ENCODE data around the gene ZNF511. TPM values are rescaled to one million over a fixed set of nuclear protein-coding genes. Genes with fewer than 3 reads are reported as not detected.

Gene ZNF511
- total and polyA plus RNA-seq, 9 of the 15 experiments (the other 6 are each of a cell fraction or from before 2014, with no cell fraction given) = 0.61 to 69.3 (median 40.1) TPM

GRCh38 chr10:133274751-133275683 is 33.7 kb upstream of the ZNF511 start (continued):
- TF ChIP-seq CREB3 (tag; conservative IDR thresholded peaks at IDR 0.05; ENCODE audit: low read depth) (no peak), SUPT5H (IDR thresholded peaks at IDR 0.05) (no peak), FOXP1 (CRISPR knock-in tag; IDR thresholded peaks at IDR 0.05) (no peak), DIDO1 (tag; IDR thresholded peaks at IDR 0.05; ENCODE audit: low read depth) (no peak), DACH1 (IDR thresholded peaks at IDR 0.05; ENCODE audit: partially characterized antibody) (no peak), ZBTB7A (IDR thresholded peaks at IDR 0.05; ENCODE audit: borderline replicate concordance, control insufficient read depth, low read depth, low read length) (peak; percentile 84), LCOR (CRISPR knock-in tag; IDR thresholded peaks at IDR 0.05) (no peak), CBX8 (IDR thresholded peaks at IDR 0.05; ENCODE audit: borderline replicate concordance, extremely low read depth, low read depth, low read length, poor library complexity, severe bottlenecking) (no peak), HDAC1 (IDR thresholded peaks at IDR 0.05) (no peak), SMARCE1 (IDR thresholded peaks at IDR 0.05) (0 out of 2 replicates have a peak, but pooled peaks have one; percentile 22), ZHX1 (conservative IDR thresholded peaks at IDR 0.05; ENCODE audit: low read length) (no peak), ZFP36 (IDR thresholded peaks at IDR 0.05; ENCODE audit: low read depth, low read length, partially characterized antibody) (no peak), FOXJ3 (CRISPR knock-in tag; IDR thresholded peaks at IDR 0.05) (no peak), EZH2 (IDR thresholded peaks at IDR 0.05; ENCODE audit: borderline replicate concordance, low read depth, low read length) (no peak), RBM14 (IDR thresholded peaks at IDR 0.05; ENCODE audit: borderline replicate concordance, insufficient read depth, low read depth, low read length) (no peak), TCF3 (CRISPR knock-in tag; IDR thresholded peaks at IDR 0.05) (peak; percentile 51)
- TF ChIP-seq, protein P1, sequence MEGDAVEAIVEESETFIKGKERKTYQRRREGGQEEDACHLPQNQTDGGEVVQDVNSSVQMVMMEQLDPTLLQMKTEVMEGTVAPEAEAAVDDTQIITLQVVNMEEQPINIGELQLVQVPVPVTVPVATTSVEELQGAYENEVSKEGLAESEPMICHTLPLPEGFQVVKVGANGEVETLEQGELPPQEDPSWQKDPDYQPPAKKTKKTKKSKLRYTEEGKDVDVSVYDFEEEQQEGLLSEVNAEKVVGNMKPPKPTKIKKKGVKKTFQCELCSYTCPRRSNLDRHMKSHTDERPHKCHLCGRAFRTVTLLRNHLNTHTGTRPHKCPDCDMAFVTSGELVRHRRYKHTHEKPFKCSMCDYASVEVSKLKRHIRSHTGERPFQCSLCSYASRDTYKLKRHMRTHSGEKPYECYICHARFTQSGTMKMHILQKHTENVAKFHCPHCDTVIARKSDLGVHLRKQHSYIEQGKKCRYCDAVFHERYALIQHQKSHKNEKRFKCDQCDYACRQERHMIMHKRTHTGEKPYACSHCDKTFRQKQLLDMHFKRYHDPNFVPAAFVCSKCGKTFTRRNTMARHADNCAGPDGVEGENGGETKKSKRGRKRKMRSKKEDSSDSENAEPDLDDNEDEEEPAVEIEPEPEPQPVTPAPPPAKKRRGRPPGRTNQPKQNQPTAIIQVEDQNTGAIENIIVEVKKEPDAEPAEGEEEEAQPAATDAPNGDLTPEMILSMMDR (IDR thresholded peaks at IDR 0.05 in 2 of 3, conservative IDR thresholded peaks at IDR 0.05 in 1 of 3; ENCODE audit: insufficient read depth in 2 of 3, low read depth in 1 of 3, low read length in 3 of 3) = 0 out of 6 replicates have a peak, but pooled peaks of 1 of the 3 experiments have one; percentile 13
- TF ChIP-seq, protein P2, sequence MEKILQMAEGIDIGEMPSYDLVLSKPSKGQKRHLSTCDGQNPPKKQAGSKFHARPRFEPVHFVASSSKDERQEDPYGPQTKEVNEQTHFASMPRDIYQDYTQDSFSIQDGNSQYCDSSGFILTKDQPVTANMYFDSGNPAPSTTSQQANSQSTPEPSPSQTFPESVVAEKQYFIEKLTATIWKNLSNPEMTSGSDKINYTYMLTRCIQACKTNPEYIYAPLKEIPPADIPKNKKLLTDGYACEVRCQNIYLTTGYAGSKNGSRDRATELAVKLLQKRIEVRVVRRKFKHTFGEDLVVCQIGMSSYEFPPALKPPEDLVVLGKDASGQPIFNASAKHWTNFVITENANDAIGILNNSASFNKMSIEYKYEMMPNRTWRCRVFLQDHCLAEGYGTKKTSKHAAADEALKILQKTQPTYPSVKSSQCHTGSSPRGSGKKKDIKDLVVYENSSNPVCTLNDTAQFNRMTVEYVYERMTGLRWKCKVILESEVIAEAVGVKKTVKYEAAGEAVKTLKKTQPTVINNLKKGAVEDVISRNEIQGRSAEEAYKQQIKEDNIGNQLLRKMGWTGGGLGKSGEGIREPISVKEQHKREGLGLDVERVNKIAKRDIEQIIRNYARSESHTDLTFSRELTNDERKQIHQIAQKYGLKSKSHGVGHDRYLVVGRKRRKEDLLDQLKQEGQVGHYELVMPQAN (IDR thresholded peaks at IDR 0.05; ENCODE audit: borderline replicate concordance) = no peak

Data from K562 (cell line).